Fibroblast of skin of abdomen (primary cell): ENCODE results near the gene YARS1.
"Not testable (repeated sequence)": the region's sequence is repeated elsewhere in the genome, so short reads cannot be mapped to it uniquely, and the experiment has no call there.

Experiments
- DNase-seq: peaks from one replicate; pipeline ENCODE4 v3.0.0-alpha.2; 2013

YARS1 gene

DNA sequence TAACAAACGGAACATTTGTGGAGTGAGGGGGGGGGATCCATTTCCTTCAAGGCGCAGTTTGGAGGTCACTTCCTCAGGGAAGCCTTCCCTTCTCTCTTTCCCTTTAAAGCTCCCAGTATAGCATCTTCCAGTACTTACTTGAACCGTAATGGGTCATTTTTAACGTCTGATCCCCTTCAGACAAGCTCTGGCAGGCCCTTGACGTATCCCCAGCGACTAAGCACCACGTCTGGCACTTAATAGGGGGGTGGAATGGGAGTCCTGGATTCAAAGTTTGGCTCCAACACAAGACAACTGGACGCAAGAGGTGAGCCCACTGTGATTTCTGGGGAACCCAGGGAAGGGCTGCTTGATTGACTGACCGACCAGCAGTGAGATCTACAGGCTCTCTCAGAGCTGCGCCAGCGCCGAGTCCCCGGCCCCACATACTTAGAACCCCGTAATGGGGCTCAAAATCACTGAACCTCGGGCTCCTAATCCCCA, 441 bp downstream of the YARS1 start:
- DNase-seq, result peak; percentile 37

DNA sequence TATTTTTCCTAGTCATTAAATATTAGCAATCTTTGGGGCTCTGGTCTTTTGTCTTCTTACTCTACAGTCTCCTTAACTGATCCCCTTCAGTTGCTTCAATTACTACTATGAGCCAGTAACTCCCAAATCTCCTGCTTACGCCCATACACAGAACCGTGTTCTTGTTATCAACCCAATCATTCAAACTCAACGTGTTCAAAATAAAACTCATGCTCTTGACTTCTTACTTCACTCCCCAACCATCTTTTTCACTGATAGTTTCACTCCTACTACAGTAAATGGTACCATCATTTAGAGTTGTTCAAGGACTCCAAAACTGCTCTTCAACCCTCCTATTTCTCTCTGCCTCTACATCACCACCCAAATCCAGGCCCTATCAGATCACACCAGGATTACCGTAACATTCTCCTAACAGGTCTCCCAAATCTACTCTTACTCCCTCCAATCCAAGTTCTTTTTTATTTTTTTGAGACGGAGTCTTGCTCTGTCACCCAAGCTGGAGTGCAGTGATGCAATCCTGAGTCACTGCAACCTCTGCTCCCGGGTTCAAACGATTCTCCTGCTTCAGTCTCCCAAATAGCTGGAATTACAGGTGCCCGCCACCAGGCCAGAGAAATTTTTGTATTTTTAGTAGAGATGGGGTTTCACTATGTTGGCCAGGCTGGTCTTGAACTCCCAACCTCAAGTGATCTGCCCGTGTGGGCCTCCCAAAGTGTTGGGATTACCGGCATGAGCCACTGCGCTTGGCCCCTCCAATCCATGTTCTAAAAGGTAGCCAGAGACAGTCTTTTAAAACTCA, 3.0 kb downstream of the YARS1 start:
- no peak for DNase-seq

DNA sequence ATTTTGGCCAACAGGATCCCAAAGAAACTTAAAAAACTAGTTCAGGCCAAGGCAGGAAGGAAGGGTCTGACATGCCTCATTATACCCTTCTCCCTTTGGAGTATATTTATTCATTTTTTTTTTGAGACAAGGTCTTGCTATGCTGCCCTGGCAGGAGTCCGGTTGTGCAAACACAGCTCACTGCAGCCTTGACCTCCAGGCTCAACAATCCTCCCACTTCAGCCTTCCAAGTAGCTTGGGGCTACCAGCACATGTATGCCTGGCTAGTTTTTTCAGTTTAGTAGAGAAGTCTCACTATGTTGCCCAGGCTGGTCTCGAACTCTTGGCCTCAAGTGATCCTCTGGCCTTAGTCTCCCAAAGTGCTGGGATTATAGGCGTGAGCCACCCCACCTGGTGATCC, 5.2 kb downstream of the YARS1 start:
- no peak for DNase-seq

DNA sequence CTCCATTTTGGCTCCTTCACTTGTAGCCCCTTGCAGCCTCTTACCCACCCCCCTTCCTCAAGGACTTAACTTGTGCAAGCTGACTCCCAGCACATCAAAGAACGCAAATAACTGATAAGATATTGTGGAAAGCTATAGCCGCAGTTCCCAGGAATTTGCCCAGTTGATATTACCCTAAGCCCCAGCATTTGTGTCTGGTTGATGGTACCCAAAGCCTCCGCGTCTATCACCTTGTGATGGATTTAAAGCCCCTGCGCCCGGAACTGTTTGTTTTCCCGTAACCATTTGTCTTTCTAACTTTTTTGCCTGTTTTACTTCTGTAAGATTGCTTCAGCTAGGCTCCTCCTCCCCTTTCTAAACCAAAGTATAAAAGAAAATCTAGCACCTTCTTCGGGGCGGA, 5.9 kb downstream of the YARS1 start:
- DNase-seq, result no peak

DNA sequence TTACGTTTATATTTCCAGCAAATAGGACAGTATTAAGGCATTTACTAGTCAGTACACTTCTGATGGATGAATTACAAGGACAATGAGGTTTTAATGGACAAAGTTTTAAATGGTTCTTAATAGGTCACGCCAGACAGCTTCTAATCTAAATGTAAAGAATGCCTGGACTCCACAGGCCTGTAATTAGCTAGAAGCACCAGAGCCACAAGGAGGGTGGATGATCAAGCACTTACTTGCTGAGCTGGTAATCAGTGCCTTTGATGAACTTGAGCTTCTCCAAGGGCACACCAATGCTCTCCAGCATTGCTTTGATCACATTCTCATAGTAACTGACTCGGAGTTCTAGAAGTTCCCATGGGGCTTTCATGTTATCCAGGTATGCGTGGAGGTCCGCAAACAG, 6.8 kb downstream of the YARS1 start:
- no peak for DNase-seq

DNA sequence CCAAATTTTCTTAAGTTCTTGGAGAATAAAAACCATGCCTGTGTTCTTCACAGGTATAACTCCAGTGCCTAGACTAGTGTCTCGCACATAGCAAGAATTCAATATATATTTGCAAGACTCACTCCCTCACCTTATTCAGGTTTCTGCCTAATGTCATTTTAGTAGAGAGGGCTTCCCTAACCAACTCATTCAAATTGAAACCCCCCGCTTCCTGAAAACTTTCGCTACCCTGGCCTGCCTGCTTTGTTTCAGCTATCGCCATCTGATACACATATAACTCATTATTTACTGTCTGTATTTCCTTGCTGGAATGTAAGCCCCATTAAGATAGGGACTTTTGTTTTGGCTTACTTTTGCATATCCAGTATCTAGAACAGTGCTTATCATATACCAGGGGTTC, 8.6 kb downstream of the YARS1 start:
- no peak for DNase-seq

DNA sequence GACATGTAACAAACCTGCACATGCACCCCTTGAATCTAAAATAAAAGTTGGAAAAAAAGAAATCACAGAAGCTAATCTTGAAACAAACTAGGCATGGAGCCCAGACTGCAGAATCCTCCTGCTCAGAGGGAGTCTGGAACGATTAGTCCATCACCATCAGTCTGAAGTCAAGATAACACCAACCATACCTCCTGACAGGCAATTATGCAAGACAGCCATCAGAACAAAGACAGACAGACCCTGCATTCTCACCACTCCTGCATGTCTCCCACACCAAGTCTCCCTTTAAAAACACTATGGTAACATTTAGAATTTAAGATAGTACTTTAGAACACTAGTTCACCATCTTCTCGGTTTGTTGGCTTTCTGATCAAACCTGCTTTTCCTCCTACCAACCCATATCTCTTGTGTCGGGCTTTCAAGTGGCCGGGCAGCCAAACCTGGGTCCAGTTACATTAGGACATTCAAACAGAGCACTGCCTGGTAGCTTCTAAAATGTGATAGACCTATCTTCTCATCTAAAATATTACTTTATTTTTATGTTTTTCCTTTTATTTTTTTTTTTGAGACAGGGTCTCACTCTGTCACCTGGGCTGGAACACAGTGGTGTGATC, 10.1 kb downstream of the YARS1 start:
- no peak for DNase-seq

DNA sequence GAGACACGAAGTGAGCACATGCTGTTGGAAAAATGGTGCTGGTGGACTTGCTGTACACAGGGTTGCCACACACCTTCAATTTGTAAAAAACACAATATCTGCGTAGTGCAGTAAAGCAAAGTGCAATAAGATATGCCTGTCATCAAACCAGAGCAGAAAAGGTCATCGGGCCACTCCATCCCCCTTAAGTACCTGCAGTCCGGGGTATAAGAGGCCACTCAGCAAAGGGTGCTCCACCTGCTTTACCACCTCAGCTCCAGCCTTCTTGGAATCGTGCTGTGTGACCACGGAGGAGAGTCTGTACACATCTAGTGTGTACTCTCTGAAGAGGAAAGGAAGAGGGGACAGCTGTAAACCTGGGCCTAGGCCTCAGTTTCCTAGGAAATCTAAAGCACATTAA, 10.9 kb downstream of the YARS1 start:
- DNase-seq, result no peak

DNA sequence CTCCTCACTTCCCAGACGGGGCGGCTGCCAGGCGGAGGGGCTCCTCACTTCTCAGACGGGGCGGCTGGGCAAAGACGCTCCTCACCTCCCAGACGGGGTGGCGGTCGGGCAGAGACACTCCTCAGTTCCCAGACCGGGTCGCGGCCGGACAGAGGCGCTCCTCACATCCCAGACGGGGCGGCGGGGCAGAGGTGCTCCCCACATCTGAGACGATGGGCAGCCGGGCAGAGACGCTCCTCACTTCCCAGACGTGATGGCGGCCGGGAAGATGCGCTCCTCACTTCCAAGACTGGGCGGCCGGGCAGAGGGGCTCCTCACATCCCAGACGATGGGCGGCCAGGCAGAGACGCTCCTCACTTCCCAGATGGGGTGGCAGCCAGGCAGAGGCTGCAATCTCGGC, 12.7 kb downstream of the YARS1 start:
- DNase-seq, result not testable (repeated sequence)

DNA sequence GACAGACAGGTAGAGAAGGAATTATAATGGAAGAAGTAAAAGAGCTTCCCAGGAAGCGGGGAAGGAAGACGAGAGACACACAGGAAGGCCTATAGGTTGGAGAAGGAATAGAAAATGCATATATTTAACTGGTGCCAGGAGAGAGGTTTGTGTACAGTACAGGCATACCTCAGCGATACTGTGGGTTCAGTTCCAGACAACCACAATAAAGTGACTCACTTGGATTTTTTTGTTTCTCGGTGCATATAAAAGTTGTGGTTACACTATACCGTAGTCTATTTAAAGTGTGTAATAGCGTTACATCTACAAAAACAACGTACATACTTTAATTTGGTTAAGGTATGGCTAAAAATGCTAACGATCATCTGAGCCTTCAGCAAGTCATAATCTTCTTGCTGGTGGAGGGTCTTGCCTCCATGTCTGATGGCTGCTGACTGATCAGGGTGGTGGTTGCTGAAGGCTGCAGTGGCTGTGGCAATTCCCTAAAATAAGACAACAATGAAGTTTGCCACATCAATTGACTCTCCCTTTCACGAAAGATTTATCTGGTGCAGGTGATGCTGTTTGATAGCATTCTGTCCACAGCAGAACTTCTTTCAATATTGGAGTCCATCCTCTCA, 16.0 kb downstream of the YARS1 start:
- DNase-seq, result peak; percentile 83

DNA sequence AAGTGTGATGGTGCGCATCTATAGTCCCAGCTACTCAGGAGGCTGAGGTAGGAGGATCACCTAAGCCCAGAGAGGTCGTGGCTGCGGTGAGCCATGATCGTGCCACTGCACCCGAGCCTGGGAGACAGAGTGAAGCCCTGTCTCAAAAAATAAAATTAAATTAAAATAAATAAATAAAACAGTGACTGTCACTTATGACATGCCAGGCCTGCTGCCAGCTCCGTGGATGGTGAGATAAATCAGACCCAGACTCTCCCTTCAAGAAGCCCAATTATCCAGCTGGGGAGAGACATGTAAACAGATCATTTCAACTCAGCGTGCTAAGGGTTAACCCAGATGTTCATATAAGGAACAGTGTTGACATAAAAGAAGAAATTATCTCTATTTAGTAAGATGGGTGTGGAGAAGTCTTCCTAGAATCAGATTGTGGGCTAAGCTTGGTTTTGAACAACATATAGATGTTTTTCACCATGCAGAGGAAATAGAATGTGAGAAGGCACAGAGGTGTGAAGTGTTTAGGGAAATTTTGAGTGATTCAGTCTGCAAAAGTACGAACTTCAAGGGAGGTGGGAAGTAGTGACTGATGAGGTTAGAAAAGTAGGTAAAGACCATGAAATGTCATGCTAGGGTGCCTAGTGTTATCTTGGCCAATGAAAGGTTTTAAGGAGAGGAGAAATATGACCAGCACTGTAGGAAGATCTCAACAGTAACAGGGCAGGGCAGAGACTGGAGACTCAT, 18.3 kb downstream of the YARS1 start:
- DNase-seq, result no peak

DNA sequence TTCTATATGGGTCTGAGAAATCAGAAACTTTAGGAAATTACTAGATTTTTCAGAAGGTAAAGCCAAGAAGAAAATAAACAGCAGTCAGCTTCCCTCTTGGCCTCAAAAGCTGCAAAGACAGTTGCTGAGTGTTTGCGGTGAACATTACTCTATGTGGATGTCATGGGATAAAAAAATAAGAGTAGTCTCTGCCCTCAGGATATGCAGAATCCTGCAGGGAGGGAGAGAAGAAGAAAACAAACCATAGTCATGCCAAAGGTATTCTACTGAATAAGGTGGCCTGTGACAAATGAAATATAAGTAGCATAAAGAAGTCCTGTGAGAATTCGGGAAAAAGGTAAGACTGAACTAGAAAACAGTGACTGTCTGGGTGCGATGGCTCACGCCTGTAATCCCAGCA, 19.0 kb downstream of the YARS1 start:
- no peak for DNase-seq

DNA sequence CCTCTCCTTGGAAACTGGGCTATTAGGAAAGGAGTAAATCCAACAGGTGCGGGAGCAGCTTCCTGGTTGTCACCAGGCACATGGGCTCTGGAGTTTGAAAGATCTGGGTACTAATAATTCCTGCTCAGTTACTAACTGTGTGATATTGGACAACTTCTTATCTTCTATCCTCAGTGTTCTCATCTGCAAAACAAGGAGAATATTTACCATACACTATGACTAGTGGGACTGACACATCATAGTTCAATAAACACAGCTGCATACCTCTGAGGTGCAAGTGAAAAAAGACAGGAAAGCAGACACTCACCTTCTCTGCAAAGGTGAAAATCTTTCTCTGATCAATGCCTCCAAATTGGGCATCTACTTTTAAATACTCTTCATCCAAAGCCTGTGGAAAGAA, 19.7 kb downstream of the YARS1 start:
- DNase-seq, result no peak

DNA sequence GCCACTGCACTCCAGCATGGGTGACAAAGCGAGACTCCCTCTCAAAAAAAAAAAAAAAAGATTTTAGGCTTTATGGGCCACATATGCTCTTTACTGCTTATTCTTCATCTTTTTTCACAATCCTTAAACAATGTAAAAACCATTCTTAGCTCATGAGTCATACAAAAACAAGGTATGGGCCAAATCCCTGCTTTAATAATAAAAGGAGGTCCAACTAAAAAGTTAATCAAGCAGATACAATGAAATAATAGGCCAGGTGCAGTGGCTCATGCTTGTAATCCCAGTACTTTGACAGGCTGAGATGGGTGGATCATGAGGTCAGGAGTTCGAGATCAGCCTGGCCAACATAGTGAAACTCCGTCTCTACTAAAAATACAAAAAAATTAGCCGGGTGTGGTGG, 21.4 kb downstream of the YARS1 start:
- peak; percentile 69 for DNase-seq

DNA sequence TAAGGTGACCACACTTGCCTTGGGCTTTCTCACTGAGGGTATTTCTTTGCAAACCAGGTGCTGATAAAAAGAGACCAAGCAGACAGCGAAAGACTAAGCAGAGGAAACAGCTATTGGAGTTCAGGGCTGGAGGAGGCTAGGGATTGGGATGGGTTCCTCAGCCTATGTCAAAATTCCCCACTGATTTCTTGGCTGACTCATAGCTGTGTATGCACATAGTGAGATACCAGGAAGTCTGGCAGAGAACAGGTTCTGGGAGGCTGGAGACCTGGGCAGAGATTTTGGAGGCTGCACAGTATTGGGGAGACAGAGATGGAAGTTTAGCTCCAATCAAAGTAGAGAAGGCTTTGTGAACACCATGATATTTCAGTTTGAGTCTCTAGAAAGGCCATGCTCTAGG, 25.3 kb downstream of the YARS1 start:
- DNase-seq, result peak; percentile 48

DNA sequence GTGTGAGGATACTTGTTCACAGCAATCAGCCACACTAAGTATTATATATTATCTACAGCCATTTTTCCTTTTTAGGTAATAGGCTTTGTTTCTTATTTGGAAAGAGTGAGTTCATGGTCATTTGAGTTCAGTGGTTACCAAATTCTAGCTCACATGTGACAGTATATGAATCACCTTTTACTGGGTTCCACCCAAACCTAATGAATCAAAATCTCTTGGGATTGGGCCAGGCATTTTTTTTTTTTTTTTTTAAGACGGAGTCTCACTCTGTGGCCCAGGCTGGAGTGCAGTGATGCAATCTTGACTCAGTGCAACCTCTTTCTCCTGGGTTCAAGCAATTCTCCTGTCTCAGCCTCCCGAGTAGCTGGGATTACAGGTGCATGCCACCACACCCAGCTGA, 27.8 kb downstream of the YARS1 start:
- DNase-seq, result peak; percentile 89

DNA sequence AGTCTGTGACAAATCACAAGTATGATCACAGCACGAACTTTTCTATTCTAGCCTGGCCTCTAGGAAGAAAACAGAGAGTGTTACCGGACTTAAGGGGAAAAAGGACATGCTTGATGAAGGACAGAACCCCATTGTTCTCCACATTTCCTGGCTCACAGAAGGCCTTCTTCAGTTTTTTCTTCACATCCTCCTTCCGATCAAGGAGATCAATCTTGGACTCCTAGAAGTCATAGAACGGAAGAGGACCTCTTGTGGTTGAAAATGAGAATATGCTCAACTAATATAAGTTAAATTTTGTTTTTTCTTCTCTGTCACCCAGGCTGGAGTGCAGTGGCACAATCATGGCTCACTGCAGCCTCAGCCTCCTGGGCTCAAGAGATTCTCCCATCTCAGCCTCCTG, 30.3 kb downstream of the YARS1 start:
- peak; percentile 43 for DNase-seq

DNA sequence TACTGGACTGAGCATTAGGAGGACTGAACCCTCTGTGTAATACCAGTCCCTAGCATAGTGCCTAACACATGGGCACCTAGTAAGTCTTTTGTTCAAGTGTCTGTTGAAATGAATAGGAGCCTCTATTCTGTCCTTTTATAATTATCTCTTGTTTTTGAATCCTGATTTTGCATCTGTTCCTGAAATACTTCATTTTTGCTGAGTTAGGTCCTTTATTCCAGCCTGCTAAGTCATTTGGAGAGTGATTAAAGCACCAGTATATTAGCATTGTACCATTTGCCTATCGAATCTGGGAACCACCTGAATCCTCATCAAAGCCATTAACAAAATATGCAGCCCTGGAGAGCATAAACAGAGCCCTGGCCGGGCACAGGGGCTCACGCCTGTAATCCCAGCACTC, 32.3 kb downstream of the YARS1 start:
- no peak for DNase-seq

DNA sequence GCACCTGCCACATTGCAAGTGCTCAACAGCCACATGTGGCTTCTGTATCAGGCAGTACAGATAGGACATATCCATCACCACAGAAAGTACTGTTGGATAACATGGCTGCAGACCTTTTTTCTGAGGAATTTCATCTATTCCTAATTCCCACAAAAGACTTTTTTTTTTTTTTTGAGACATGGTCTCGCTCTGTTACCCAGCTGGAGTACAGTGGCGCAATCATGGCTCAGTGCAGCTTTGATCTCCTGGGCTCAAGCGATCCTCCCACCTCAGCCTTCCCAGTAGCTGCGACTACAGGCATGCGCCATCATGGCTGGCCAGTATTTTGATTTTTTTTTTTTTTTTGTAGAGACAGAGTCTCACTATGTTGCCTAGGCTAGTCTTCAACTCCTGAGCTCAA, 33.3 kb downstream of the YARS1 start:
- no peak for DNase-seq

DNA sequence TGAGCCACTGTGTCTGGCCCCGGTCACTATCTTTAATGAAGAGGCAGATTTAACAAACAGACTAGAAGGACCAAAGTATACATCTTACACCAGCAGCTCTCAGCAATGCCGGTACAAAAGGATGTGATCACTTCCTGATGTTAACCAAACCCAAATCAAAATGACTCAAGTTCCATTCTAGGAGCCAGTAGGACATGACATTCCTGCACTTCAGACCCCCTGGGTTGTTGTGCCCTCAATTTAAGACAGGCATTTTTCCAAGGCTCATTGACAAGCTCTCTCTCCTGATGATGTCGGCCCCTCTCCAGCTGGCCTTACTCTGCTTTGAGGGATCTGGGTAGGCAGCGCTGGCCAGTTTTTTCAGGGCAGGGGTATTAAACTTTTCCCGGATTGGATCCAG, 35.1 kb downstream of the YARS1 start:
- peak; percentile 58 for DNase-seq

DNA sequence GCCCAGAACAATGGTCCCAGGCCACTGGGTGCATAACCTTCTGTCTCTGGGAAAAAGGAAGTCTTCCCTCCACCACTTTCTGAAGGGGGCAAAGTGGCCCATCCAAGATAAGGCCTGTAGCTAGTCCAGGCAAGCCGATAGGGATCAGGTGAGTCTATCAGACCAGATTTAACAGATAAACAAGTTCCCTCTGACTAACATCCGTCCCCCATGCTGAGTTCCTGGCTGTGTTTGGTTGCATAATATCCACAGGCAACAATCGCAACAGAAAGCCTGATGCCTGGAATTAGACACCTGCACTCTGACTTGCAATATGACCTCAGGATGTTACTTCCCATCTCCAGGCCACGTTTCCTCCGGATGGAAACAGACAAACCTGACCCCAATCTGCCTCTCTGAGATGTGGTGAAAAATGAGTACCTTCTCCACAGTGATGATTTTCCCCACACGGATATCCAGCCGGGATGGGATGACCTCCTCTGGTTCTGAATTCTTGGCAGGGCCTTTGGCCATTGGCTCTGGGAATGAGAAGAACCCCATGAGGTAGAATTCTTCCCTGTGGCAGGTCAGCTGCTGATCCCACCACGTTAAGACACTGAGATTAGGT, 36.4 kb downstream of the YARS1 start:
- DNase-seq, result no peak

DNA sequence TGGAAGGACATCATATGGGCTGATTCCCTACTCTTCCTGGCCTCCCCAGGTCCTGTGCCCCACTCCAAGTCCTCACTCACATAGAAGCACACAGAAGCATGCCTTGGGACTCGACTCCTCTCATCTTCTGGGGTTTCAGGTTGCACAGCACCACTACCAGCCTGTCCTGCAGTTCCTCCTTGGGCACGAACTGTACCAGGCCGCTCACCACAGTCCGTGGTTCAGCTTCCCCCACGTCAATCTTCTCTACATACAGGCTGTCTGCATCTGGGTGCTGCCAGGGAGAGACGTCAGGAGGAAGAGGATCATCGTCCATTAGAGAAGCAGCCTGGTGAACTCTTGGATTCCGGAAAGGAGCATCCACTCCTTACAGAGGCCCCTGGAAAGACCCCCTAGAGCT, 37.2 kb downstream of the YARS1 start:
- DNase-seq, result no peak

DNA sequence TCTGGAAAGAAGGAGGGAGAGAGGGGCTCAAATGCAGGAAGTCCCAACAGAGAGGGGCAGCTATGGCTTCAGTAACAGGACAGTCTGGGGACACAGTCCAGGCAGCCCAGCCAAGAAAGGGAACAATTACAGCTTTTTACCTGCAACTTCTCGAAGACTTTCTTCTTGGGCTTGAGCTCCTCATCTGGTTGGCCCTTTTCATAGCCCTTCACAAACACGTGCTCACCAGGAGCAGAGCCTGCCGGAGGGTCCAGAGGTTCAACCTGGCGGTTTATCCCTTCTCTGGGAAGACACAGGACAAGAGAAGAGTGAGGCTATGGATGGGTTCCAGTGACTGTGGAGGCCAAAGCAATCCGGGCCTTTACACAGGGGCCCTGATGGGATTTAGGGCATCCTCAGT, 37.9 kb downstream of the YARS1 start:
- no peak for DNase-seq
